Measurements from ENCODE around the gene ATPAF2.
"Not testable (repeated sequence)": the region's sequence is repeated elsewhere in the genome, so short reads cannot be mapped to it uniquely, and the experiment has no call there.

Gene ATPAF2

DNA sequence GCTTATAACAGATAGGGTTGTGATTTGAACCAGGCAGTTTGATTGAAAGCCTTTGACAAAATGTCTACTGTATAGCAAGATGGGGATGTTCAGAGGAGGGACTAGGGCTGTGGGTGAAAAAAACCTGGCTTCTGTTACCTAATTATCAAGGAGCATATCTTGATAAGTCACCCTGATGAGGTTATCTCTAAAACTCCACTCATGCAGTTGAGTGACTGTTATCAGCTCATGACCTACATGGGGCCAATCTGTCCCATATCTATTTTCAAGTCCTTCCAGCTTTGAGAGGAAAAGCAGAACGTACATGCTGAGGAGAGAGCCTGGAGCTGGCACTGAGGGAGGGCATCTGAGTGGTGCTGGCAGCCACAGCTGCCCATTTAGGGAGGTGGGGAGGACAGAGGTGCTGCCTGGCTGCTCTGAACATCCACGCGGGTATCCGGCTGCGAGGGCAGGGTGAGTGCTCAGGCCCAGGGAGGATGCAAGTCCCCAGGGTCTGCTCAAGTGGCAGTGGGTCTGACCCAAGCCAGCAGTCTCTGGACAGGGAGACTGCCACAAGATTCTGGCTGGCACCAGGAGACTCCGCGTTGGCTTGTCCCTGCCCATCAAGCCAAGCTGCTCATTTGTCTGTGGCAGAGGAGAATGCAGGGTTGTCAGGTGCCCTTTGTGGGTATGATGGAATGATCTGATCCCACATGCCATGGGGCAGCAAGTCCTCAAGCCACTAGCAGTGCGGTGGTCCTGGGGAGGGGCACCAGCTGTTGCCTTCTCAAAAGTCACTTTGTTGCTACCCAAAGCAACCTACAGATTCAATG is 29.2 kb downstream of the ATPAF2 start:
- DNase-seq (ENCODE audit: low read depth) = no peak

- peak; percentile 84 for DNase-seq (ENCODE audit: low read depth)
Measured at GRCh38 chr17:18008496-18009268, 30.3 kb downstream of the ATPAF2 start.

DNA sequence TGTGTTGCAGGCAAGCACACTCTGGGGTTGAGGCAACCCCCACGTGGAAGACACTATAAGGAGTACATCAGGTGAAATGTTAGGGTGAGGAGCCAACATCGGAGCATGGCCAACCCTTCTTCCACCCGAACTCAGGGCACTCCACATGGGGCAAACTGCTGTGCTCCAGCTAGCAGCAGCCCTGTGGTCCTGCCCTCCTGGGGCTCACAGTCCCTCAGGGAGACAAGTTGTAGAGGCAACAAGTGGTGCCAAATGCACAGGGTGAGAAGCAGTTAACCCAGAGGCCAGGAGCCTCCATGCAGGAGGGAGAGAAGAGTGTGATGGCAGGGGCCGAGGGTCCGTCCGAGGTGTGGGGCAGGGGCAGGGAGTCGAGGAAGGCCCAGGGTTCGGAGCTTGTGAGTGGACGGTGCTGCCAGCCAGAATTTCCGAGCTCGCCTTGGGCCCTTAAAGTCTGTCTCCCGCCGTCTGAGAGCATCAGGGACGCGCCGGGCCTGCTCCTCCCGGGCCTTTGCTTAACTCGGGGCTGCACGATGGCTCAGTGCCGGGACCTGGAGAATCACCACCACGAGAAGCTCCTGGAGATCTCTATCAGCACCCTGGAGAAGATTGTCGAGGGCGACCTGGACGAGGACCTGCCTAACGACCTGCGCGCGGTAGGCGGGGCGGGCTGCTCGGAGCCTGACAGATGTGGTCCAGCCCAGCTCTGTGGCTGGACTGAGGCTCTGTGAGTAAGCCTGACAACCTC is 32.3 kb downstream of the ATPAF2 start:
- DNase-seq (ENCODE audit: low read depth) = no peak

DNA sequence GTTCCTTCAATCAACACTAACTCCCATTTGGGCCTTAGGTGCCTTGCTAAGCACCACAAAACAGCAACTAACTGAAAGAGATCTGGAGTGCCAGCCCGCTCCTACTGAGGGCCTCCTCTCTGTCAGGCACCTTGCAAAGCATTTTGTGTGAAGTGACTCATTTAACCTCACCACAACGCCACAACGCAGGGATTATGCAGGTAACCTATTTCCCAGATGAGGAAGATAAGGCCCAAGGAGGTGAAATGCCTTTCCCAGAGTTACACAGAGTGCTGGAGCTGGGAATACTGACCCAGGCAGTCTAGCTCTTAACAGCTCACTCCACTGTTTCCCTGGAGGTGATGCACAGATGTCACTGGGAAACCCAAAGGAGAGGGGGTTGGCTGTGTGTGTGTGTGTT is 33.5 kb downstream of the ATPAF2 start:
- no peak for DNase-seq (ENCODE audit: low read depth)

DNA sequence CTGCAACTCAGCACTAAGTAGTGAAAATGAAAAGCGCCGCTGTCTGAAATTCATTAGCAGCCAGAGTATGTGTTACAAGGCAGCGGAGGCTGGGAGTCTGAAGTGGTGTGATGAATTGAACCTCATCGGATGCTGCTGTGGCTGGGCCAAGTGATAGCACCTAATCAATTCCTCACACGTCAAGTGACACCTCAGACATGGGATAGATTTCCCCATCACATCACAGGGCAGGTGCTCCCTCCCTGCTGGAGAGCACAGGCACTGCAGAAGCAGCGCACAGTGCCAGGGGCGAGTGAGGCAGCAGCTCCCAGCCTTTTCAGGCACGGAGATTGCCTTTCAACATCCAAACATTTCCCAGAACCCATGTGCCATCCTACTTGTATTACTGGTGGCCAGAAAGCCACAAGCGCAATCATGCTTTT is 34.1 kb downstream of the ATPAF2 start:
- no peak for DNase-seq (ENCODE audit: low read depth)

GRCh38 chr17:18004345-18004744 is 34.6 kb downstream of the ATPAF2 start:
- DNase-seq (ENCODE audit: low read depth) = no peak

DNA sequence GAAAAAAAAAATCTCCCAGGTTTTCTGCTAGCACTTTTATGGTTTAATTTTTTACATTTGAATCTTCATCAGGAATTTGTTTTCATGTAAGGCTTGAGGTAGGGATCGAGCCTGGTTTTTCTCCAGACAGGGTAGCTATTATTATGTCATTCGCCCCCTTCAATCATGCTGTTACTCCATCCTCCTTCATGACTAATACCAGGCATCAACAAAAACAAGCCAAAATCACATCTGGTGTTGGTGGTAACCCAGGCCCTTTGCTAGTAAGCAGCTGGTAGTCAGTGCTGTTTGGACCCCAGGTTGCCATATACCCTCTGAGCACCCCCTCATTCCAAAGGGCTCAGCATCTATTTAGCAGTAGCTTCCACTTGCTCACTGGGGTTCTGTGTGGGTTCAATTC is 36.8 kb downstream of the ATPAF2 start:
- DNase-seq (ENCODE audit: low read depth) = peak; percentile 3

GRCh38 chr17:18000030-18000408 is 38.9 kb downstream of the ATPAF2 start:
- DNase-seq (ENCODE audit: low read depth) = no peak

DNA sequence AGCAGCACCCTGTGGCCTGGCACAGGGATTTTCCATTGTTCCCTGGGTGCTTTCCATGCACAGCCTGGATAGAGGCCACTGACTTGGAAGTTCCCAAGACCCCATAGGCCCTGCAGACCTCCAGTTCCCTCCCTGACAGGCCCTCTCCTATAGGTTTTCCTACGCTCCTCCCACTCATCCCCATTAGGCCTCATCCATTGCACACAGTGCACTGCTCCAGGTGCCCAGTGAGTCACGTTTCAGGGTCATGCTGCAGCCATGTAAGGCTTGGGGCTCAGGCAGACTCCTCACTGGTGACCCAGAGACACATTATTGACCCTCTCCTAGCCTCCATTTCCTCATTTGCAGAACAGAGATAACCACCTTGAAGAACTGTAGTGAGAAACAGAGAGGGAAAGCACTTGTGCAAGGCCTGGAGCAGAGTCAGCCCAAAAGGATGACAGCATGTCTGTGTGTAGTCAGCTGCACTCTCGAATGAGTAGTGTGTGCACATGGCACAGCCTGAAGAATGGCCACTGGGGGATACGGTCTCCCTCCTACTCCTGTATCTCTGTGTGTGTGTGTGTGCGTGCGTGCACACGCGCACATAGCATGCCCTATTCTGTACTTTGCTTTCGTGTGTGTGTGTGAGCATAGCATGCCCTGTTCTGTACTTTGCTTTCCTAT is 39.5 kb downstream of the ATPAF2 start:
- no peak for DNase-seq (ENCODE audit: low read depth)

- no peak for DNase-seq (ENCODE audit: low read depth)
Measured at GRCh38 chr17:17998934-17999333, 40.0 kb downstream of the ATPAF2 start.

DNA sequence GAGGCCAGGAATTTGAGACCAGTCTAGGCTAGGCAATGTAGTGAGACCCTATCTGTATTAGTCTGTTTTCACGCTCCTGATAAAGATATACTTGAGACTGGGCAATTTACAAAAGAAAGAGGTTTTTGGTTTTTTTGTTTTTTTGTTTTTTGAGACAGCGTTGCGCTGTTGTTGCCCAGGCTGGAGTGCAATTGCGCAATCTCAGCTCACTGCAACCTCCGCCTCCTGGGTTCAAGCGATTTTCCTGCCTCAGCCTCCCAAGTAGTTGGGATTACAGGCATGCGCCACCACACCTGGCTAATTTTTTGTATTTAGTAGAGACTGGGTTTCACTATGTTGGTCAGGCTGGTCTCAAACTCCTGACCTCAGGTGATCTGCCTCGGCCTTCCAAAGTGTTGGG is 43.1 kb downstream of the ATPAF2 start:
- DNase-seq (ENCODE audit: low read depth) = not testable (repeated sequence)

DNA sequence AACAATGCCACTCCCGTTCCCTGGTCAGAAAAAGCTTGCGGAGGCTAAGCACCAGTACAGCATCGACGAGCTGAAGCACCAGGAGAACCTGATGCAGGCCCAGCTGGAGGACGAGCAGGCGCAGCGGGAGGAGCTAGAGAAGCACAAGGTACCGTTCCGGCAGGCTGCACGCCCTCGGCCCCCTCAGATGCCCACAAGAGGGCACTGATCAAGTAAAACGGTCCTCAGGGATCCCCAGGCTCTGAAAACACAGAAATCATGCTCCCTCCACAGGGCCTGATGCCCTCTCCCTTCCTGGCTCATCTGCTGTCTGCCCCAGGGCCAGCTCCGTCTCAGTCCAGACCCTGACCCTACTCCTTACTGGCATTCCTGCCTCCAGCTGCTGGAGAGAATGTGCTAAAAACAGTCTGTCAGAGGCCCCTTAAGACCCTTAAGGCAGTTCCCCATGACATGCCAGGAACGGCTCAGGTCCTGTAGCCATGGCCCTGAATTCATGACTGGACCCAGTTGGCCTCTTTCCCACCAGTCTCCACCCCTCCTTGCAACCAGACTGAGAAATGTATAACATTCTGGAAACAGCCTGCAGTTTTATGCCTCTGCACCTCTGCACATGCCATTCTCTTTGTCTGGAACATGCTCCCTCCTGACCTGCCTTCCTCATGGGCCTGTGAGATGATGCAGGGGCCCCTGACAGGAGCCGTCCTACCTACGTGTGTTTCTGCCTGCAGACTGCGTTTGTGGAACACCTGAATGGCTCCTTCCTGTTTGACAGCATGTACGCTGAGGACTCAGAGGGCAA is 44.5 kb downstream of the ATPAF2 start:
- peak; percentile 32 for DNase-seq (ENCODE audit: low read depth)

GRCh38 chr17:17993852-17994251 is 45.1 kb downstream of the ATPAF2 start:
- no peak for DNase-seq (ENCODE audit: low read depth)

- peak; percentile 22 for DNase-seq (ENCODE audit: low read depth)
Measured at GRCh38 chr17:17993366-17993765, 45.6 kb downstream of the ATPAF2 start.

DNA sequence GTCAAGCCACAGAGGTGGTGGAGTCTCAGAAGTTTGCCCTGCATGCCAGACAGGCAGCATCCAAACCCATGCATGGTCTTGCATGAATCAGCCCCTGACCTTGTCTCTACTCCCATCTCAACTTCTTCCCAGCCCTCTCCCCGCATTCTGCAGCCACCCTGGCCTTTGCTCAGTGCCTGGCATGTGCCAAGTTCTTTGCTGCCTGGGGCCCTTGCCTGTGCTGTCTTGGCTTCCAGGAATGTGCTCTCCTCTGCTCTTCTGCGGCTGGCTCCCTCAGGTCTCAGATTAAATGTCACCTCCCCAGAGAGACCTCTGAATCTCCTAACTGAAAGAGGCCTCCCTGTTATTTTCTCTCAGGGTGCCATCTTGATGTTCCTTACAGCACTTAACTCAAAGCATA is 48.7 kb downstream of the ATPAF2 start:
- DNase-seq (ENCODE audit: low read depth) = peak; percentile 61

DNA sequence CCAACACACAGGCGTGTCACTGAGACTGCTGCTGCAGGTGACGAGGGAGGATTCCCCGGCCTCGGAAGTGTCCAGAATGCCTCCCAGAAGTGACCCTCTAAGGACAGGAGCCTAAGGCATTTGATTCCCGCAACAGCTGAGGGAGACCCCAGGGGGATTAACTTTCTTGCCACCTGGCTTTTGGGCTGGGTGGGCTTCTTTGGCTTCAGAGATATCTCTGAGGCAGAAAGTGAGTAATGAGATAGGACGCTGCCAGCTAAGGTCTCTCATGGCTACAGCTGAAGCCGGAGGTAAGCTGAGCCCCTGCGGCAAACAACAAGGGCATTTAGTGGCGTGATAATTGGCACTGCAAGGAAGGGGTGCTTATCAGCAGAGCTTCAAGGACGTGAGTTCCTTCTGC is 49.4 kb downstream of the ATPAF2 start:
- no peak for DNase-seq (ENCODE audit: low read depth)

DNA sequence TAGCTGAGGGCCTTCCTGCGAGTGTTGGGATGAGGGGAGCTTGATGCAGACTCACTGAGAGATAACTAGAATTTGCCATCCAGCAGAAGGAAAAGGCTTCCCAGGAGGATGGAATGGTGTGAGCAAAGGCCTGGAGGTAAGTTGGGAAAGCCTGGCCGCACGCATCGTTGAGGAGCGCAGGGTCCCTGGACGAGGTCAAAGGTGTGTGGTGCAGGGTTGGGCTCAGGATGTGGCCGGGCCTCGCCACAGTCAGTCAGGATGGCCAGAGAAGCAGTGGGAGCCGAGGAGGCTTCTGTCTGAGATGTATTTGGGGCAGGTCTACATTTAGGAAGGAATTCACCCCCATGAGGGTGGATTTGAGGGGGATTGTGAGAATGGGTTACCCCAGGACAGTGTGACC is 49.9 kb downstream of the ATPAF2 start:
- no peak for DNase-seq (ENCODE audit: low read depth)

DNA sequence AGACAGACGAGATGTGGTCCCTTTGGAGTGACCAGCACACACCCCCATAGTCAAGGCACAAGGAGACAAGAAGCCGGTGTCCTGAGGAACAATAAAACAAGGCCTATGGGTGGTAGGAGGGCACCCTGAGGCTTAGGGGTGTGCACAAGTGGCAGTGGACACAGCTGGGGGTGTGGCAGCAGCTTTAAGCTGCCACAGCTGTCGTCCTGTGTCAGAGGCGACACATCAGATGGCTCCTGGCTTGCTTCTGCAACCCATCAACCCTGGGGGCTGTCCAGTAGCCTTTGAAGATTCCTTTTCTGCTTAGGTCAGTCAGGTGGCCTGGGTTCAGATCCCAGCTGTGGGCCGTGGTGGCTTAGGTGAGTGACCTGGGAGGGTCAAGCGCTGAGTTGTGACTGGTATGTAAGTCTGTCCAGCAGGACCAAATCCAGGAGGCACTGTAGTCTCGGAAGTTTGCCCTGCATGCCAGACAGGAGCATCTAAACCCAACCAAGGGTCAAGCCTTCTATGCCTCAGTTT is 50.5 kb downstream of the ATPAF2 start:
- DNase-seq (ENCODE audit: low read depth) = no peak

GRCh38 chr17:17987901-17988300 is 51.1 kb downstream of the ATPAF2 start:
- no peak for DNase-seq (ENCODE audit: low read depth)

DNA sequence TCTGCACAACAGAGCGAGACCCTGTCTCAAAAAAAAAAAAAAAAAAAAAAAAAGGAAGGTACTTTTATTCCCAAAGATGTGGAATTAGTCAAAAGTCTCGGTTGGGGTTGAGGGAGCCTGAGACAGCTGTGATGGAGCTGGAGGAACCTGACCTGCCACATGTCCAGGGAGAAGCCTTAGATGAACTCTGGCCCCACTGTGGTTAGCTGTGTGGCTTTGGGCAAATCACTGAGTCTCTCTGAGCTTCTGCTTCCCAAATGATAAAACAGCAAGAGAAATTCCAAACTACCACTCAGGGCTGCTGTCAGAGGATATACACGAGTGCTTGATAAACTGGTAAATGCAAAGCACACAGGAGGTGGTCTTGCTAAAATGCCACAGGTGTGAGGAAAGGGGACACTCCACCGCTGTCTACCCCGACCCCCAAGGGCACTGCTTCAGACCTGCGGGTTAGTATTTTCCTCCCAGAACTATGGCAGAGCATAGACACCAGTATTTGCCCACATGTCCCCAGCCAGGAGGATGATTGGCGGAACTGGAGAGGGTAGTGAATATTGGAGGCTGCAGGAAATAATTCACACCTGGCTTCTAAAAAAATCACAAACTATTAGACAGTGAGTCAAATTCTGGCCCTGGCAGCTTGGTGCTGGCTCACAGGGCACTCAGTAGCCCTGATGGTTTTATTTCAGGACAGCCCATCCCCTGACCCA is 51.6 kb downstream of the ATPAF2 start:
- DNase-seq (ENCODE audit: low read depth) = no peak
